Thyroid gland (tissue), 4 donors: ENCODE measurements around the gene DAPL1.
"Not testable (repeated sequence)": the region's sequence is repeated elsewhere in the genome, so short reads cannot be mapped to it uniquely, and the experiment has no call there.

Experiments
- POLR2A ChIP-seq, 2 donors: fragments of 450-650 bp; IDR thresholded peaks; one replicate each; pipeline ENCODE4 v1.6.1; 2017; ENCODE audit warnings: antibody characterized with exemption in 2 of 2, mild to moderate bottlenecking in 2 of 2, moderate library complexity in 1 of 2
- TF ChIP-seq, protein P1 (sequence below), 6 experiments: fragments of 200-600 bp in 3 of 6; fragments of 450-650 bp in 3 of 6; sonication (generic) in 3 of 6; IDR thresholded peaks; one replicate each; pipeline ENCODE4 v1.5.1; 2016 to 2019; ENCODE audit warnings: antibody characterized with exemption in 6 of 6, mild to moderate bottlenecking in 2 of 6, inconsistent platforms in 1 of 6, moderate library complexity in 1 of 6

DNA sequence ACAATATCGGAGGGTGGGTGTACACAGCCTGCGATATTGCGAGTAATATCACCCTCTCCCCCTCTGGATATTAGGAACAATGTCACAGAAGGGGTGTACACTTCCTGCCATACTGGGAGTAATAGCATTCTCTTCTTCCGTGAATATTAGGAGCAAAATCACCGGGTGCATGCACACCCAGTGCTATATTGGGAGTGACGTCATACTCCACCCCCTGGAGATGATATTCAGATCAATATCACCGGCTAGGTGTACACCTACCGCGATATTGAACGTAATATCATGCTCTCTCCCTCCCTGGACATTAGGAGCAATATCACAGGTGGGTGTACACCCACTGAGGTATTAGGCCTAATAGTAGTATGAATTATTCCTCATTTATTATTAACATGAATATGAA is 70.4 kb downstream of the DAPL1 start:
- TF ChIP-seq, protein P1, sequence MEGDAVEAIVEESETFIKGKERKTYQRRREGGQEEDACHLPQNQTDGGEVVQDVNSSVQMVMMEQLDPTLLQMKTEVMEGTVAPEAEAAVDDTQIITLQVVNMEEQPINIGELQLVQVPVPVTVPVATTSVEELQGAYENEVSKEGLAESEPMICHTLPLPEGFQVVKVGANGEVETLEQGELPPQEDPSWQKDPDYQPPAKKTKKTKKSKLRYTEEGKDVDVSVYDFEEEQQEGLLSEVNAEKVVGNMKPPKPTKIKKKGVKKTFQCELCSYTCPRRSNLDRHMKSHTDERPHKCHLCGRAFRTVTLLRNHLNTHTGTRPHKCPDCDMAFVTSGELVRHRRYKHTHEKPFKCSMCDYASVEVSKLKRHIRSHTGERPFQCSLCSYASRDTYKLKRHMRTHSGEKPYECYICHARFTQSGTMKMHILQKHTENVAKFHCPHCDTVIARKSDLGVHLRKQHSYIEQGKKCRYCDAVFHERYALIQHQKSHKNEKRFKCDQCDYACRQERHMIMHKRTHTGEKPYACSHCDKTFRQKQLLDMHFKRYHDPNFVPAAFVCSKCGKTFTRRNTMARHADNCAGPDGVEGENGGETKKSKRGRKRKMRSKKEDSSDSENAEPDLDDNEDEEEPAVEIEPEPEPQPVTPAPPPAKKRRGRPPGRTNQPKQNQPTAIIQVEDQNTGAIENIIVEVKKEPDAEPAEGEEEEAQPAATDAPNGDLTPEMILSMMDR (IDR thresholded peaks at IDR 0.05): not testable (repeated sequence)
- not testable (repeated sequence) for TF ChIP-seq POLR2A (IDR thresholded peaks at IDR 0.05)
